H1 (cell line): ENCODE measurements around the gene RTCB. TPM values are rescaled to one million over a fixed set of nuclear protein-coding genes. Genes with fewer than 3 reads are reported as not detected.

ENCODE experiments used
- BRCA1 ChIP-seq: IDR thresholded peaks from 2 replicates; pipeline ENCODE4 v1.6.1; 2012; ENCODE audit warnings: low read depth, low read length, improper control_type of control experiment
- CHD1 ChIP-seq: IDR thresholded peaks from 2 replicates; pipeline ENCODE4 v1.6.1; 2012; ENCODE audit warnings: low read depth, low read length, improper control_type of control experiment
- EGR1 ChIP-seq: IDR thresholded peaks from 2 replicates; pipeline ENCODE4 v1.6.1; 2011; ENCODE audit warnings: low read depth, low read length, borderline replicate concordance
- PHF8 ChIP-seq: fragments of 200-600 bp; sonication (generic); conservative IDR thresholded peaks from 2 replicates; pipeline ENCODE4 v1.7.1; 2012; ENCODE audit warnings: low read depth, mild to moderate bottlenecking, inconsistent platforms, low read length, moderate library complexity
- TEAD4 ChIP-seq: IDR thresholded peaks from 2 replicates; pipeline ENCODE4 v1.6.1; 2012; ENCODE audit warnings: low read depth, low read length, inconsistent platforms, mixed read lengths
- YY1 ChIP-seq: IDR thresholded peaks from 2 replicates; pipeline ENCODE4 v1.6.1; 2011; ENCODE audit warnings: low read depth, mild to moderate bottlenecking, low read length
- polyA plus RNA-seq, 7 experiments: library from polyadenylated mRNA; depleted of rRNA in 3 of 7; stranded (reverse) in 5 of 7; unstranded in 2 of 7; fragments of >200 nt in 5 of 7; fragments of 200-250 nt in 2 of 7; gene quantifications; 1 replicate in 5 of 7; 2 replicates in 1 of 7; 4 replicates in 1 of 7; pipeline versions ENCODE4 v1.2.1 to v1.2.3, GENCODE V29; 2011 to 2013; ENCODE audit warnings: missing spikeins in 2 of 7, mixed read lengths in 2 of 7
- total RNA-seq: library from RNA; stranded (reverse); fragmentation: NEBNext Ultra II Directional; extraction: Animal tissue kit (Norgen Biotek cat#: 25700); gene quantifications from 2 replicates; pipeline ENCODE4 v1.2.1, GENCODE V29; 2021
- TF ChIP-seq, protein P1 (sequence below): fragments of 300-600 bp; sonication (generic); IDR thresholded peaks from 2 replicates; pipeline ENCODE4 v1.7.1; 2012; ENCODE audit warnings: low read length, moderate library complexity, mild to moderate bottlenecking, inconsistent platforms; ENCODE audit not compliant: insufficient replicate concordance
- TF ChIP-seq, protein P2 (sequence below), 3 experiments: IDR thresholded peaks; 1 replicate in 2 of 3; 2 replicates in 1 of 3; pipeline versions ENCODE4 v1.5.1 to v1.6.1; 2011; ENCODE audit warnings: low read length in 3 of 3, mild to moderate bottlenecking in 3 of 3, inconsistent platforms in 2 of 3, low read depth in 1 of 3, moderate library complexity in 1 of 3; ENCODE audit not compliant: insufficient read depth in 1 of 3; ENCODE audit errors: control extremely low read depth in 1 of 3
- TF ChIP-seq, protein P3 (sequence below): IDR thresholded peaks from 2 replicates; pipeline ENCODE4 v1.6.1; 2011; ENCODE audit warnings: low read depth, mild to moderate bottlenecking, low read length; ENCODE audit not compliant: insufficient read depth

RTCB gene
- total and polyA plus RNA-seq, 2 of the 8 experiments (the other 6 are each of a cell fraction or from before 2014, with no cell fraction given), result 104 to 114 TPM

DNA sequence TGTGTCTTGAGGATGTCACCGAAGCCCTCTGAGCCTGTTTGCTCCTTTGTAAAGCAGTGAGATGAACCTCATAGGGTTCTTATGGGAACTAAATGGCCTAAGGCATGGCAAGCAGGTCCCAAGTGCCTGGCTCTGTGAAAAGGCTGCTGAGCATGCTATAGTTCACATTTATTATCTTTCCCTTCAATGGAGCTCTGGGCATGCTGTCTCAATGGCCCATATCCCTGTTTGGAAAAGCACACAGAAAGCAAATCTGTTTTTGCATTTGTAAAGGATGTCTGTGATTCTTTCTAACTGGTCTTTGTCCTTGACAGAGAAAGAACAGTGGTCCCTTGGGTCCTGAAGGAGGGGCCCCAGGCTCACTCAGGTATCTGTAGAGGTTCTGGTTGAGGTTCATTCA, 26.4 kb downstream of the RTCB start (continued):
- TF ChIP-seq, protein P1, sequence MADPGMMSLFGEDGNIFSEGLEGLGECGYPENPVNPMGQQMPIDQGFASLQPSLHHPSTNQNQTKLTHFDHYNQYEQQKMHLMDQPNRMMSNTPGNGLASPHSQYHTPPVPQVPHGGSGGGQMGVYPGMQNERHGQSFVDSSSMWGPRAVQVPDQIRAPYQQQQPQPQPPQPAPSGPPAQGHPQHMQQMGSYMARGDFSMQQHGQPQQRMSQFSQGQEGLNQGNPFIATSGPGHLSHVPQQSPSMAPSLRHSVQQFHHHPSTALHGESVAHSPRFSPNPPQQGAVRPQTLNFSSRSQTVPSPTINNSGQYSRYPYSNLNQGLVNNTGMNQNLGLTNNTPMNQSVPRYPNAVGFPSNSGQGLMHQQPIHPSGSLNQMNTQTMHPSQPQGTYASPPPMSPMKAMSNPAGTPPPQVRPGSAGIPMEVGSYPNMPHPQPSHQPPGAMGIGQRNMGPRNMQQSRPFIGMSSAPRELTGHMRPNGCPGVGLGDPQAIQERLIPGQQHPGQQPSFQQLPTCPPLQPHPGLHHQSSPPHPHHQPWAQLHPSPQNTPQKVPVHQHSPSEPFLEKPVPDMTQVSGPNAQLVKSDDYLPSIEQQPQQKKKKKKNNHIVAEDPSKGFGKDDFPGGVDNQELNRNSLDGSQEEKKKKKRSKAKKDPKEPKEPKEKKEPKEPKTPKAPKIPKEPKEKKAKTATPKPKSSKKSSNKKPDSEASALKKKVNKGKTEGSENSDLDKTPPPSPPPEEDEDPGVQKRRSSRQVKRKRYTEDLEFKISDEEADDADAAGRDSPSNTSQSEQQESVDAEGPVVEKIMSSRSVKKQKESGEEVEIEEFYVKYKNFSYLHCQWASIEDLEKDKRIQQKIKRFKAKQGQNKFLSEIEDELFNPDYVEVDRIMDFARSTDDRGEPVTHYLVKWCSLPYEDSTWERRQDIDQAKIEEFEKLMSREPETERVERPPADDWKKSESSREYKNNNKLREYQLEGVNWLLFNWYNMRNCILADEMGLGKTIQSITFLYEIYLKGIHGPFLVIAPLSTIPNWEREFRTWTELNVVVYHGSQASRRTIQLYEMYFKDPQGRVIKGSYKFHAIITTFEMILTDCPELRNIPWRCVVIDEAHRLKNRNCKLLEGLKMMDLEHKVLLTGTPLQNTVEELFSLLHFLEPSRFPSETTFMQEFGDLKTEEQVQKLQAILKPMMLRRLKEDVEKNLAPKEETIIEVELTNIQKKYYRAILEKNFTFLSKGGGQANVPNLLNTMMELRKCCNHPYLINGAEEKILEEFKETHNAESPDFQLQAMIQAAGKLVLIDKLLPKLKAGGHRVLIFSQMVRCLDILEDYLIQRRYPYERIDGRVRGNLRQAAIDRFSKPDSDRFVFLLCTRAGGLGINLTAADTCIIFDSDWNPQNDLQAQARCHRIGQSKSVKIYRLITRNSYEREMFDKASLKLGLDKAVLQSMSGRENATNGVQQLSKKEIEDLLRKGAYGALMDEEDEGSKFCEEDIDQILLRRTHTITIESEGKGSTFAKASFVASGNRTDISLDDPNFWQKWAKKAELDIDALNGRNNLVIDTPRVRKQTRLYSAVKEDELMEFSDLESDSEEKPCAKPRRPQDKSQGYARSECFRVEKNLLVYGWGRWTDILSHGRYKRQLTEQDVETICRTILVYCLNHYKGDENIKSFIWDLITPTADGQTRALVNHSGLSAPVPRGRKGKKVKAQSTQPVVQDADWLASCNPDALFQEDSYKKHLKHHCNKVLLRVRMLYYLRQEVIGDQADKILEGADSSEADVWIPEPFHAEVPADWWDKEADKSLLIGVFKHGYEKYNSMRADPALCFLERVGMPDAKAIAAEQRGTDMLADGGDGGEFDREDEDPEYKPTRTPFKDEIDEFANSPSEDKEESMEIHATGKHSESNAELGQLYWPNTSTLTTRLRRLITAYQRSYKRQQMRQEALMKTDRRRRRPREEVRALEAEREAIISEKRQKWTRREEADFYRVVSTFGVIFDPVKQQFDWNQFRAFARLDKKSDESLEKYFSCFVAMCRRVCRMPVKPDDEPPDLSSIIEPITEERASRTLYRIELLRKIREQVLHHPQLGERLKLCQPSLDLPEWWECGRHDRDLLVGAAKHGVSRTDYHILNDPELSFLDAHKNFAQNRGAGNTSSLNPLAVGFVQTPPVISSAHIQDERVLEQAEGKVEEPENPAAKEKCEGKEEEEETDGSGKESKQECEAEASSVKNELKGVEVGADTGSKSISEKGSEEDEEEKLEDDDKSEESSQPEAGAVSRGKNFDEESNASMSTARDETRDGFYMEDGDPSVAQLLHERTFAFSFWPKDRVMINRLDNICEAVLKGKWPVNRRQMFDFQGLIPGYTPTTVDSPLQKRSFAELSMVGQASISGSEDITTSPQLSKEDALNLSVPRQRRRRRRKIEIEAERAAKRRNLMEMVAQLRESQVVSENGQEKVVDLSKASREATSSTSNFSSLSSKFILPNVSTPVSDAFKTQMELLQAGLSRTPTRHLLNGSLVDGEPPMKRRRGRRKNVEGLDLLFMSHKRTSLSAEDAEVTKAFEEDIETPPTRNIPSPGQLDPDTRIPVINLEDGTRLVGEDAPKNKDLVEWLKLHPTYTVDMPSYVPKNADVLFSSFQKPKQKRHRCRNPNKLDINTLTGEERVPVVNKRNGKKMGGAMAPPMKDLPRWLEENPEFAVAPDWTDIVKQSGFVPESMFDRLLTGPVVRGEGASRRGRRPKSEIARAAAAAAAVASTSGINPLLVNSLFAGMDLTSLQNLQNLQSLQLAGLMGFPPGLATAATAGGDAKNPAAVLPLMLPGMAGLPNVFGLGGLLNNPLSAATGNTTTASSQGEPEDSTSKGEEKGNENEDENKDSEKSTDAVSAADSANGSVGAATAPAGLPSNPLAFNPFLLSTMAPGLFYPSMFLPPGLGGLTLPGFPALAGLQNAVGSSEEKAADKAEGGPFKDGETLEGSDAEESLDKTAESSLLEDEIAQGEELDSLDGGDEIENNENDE, result no peak
- TF ChIP-seq YY1 (no peak), CHD1 (no peak), PHF8 (no peak), BRCA1 (no peak), EGR1 (no peak), TEAD4 (no peak)
- TF ChIP-seq, protein P2, sequence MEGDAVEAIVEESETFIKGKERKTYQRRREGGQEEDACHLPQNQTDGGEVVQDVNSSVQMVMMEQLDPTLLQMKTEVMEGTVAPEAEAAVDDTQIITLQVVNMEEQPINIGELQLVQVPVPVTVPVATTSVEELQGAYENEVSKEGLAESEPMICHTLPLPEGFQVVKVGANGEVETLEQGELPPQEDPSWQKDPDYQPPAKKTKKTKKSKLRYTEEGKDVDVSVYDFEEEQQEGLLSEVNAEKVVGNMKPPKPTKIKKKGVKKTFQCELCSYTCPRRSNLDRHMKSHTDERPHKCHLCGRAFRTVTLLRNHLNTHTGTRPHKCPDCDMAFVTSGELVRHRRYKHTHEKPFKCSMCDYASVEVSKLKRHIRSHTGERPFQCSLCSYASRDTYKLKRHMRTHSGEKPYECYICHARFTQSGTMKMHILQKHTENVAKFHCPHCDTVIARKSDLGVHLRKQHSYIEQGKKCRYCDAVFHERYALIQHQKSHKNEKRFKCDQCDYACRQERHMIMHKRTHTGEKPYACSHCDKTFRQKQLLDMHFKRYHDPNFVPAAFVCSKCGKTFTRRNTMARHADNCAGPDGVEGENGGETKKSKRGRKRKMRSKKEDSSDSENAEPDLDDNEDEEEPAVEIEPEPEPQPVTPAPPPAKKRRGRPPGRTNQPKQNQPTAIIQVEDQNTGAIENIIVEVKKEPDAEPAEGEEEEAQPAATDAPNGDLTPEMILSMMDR (IDR thresholded peaks at IDR 0.05; ENCODE audit: control extremely low read depth in 1 of 3, insufficient read depth in 1 of 3, low read depth in 1 of 3, low read length in 3 of 3), result no peak
- TF ChIP-seq, protein P3, sequence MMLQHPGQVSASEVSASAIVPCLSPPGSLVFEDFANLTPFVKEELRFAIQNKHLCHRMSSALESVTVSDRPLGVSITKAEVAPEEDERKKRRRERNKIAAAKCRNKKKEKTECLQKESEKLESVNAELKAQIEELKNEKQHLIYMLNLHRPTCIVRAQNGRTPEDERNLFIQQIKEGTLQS, result no peak
